ENCODE results near the gene NELFB. TPM values are rescaled to one million over a fixed set of nuclear protein-coding genes. Genes with fewer than 3 reads are reported as not detected.

Gene NELFB
- total RNA-seq: 50.7 and 70.4 TPM in 2 replicates

DNA sequence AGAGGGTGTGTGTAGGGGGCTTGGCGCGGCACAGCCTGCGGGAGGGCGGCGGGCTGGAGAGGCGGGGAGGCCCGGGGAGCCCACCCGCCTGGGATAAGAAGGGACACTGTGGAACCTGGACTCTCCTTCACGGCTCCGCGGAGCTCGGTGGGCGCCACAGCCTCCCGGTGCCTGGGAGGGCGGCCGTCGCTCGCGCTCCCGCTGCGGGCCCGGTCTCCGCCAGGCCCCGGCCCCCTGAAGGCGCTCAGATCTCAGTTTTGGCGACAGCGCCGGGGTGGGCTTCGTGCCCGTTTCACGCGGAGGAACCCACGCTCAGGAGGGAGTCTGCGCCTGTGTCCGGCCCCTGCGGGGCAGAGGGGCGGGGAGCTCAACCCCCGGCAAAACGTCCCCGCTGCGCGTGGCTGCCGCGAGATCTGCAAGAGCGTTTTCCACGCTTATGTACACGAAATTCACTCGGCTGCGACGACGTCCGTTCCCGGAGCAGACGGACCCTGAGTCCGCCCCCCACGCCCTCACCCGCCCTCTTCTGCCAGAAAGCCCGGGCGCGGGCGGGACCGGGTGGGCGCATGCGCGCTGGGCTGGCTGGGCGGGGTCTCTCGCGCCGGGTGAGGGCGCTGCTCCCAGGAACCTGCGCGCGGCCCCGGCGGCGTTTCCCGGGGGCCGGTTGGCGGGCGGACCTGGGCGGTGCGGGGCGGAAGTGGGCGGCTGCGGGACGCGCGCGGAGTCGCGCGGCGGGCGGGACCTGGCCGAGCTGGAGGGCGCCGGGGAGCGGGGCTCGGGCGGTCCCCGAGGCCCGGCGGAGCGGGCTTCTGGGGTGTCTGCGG is at the start of gene NELFB:
Gene NELFB (plus strand): TSS at position 704 of the 824 bp plus-strand sequence.

GRCh38 chr9:137222190-137223077 is 32.7 kb upstream of the NELFB start, which contains the start of gene RNF208:
RNF208 (minus strand) TSS chr9:137222240; CDS start chr9:137221212, 1,028 bp downstream.

DNA sequence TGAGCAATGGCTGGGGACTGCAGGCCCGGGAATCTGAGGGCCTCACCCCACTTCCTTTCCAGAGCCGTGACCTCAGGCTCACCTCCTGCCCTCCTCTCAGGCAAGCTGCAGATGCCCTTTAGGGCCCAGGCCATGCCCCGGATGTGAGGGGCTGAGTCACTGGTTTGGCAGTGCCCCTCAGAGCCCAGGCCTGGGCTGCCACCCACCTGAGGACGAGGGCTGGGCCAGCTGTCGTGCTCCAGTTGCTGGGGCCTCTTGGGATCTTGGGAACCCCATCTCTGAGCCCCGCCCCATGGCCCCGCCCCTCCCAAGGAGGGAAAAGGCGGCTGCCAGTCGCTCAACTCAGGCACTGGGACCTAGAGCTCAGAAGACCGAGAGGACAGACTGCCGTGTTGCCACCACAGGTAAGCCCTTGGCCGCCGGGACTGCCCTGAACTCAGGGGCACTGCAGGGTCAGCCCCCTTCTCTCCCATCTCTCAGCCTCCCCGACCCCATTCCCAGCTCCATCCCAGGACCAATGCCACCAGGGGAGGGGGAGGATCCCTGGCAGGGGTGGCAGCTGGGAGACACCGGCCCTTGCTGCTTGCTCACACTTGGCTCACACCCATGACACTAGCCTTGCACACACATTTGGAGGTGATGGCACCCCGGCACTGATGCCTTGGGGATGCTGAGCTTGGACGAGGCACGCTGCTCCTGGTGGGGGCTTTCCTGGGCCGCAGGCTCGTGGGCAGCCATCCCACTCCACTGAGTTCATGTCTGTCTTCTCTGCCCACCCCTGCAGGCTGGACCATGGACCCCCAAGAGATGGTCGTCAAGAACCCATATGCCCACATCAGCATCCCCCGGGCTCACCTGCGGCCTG is 30.1 kb upstream of the NELFB start, which contains the start of gene CYSRT1:
Gene CYSRT1 (plus strand): TSS at position 345 of the 865 bp plus-strand sequence. CDS start 448 bp downstream, at position 793.

DNA sequence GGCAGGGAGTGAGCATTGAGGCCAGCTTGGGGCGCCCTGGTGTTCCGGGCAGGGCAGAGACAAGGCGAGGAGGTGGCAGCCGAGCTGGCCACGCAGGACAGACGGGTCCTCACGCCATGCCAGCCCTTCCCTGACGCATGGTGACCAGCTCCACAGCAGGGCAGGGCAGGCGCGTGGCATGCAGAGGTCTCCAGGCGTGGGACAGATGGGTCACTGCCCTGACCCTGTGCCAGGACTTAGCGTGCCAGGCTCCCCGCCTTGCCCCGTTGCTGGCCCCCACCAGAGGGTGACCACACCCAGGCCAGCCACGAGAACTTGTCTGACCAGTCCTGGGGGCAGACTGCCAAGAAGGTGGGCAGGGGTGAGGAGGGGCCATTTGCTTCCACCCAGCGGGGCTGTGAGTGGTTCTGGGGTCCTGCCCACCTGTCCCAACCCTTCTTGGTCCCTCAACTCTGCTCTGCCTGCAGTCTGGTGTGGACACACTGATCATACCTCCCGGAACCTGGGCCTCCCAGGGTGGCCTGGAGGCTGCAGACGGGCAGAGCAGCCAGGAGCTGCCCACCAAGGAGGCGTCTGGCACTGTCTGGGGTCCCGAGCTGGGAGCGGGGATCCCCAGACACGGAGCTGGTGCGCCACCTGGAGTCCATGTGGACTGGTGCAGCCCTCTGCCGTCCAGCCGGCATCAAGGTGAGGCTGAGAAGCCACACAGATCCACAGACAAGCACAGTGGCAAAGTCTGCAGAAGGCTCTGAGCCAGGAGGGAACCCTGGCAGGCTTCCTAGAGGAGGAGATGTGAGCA is 27.9 kb upstream of the NELFB start, which contains the start of gene RNF224:
Gene RNF224 (plus strand): TSS at position 449 of the 799 bp plus-strand sequence. CDS start 834 bp downstream, outside the sequence.

DNA sequence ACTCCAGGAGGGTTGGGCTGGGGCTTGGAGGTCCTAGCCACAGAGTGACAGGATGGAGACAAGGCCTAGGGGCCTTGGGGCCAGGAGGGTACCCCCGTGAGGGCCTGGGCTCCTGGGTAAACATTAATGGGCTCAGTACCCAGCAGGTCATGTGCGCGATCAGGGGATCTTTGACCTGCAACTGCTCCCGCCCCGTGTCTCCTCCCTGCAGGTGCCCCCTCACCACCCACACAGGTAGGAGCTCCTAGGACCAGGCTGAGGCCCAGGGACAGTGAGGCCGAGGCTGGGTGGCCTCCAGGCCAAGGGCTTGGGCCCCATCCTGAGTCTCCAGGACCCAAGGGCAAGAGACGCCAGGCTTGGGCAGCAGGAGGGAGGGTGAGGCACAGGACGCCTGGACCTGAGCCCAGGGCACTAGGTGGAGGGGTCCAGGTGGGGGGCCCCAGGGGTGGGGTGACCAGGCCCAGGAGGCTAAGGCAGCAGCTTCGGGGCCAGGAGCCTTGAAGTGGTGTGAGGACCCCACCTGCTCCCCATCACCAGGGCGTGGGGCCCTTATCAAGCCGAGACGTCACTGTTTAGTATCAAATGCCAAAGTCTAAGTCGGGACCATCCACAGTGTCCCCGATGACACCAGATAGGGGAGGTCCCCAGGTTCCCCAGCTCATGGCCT is 24.3 kb upstream of the NELFB start, which contains the start of gene SLC34A3:
Gene SLC34A3 (plus strand): TSS at position 197 of the 667 bp plus-strand sequence. CDS start 802 bp downstream, outside the sequence.

GRCh38 chr9:137240841-137241489 is 14.2 kb upstream of the NELFB start, which contains the start of gene TUBB4B:
TUBB4B (plus strand) TSS chr9:137241287; CDS start chr9:137241361, 74 bp downstream.

DNA sequence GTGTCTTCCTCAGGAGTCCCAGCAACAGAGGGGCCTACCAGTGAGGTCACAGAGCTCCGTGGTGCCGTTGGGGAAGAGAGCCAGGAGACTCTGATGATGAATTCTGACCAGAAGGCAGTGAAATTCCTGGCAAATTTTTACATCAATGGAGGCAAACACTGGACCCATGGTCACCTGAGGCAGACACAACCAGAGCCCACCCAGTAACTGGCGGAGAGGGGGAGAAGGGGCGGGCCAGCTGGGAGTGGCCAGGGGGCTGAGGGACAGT is 4.0 kb upstream of the NELFB start, which contains the start of gene STPG3:
Gene STPG3 (plus strand): TSS at position 93 of the 268 bp plus-strand sequence. CDS start 1 bp downstream, at position 94.

DNA sequence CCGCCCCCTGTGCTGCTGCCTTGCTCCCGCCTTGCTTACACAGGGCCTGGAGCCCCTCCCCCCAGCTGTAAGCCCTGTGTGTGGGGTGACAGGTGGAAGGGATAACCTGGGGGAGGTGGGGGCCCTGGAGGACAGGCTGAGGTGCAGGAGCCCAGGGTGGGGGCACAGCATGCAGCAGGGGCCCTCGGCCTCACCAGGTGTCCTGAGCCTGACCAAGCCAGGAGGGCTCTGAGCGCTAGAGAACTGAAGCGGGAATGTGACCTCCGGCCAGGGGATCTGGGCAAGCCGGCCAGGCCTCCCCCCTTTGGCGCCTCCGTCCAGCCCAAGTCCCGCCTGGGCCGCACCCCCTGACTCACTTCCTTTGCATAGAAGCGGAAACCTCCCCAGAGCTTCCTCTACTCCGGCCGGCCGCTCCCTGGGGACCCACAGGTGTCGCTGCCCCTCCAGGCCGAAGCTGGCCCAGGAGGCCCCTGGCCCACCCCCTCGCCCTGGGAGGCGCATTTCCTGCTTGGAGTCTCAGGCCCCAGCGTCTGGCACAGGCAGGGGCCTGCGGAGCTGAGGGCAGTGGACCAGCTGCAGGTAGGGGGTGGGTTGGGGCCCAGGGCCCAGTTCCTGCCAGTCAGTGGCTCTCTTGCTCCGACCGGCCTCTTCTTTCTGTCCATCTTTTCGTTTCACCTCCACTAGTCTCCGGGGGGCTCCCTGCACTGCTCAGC is 22.4 kb downstream of the NELFB start, which contains the start of gene TOR4A:
Gene TOR4A (plus strand): TSS at position 398 of the 713 bp plus-strand sequence. CDS start 964 bp downstream, outside the sequence.

GRCh38 chr9:137302118-137302448 is 47.0 kb downstream of the NELFB start, which contains the start of gene NRARP:
NRARP (minus strand) TSS chr9:137302271; CDS start chr9:137301928, 343 bp downstream.

Other genes with a start within 250 kb of the NELFB start
- 15.4 and 19.5 TPM in 2 replicates for gene ABCA2, start 227.1 kb upstream of the NELFB start, total RNA-seq
- not detected in 2 replicates for gene FUT7, start 223.2 kb upstream of the NELFB start, total RNA-seq
- gene NPDC1, start 209.2 kb upstream of the NELFB start, total RNA-seq: 18.8 and 24.3 TPM in 2 replicates
- not detected in 2 replicates for gene ENTPD2, start 201.3 kb upstream of the NELFB start, total RNA-seq
- 6.6 and 8.2 TPM in 2 replicates for gene SAPCD2, start 184.8 kb upstream of the NELFB start, total RNA-seq
- 12.1 and 18.8 TPM in 2 replicates for gene UAP1L1, start 177.8 kb upstream of the NELFB start, total RNA-seq
- 45.5 and 52.2 TPM in 2 replicates for gene MAN1B1, start 168.3 kb upstream of the NELFB start, total RNA-seq
- 77.2 and 112 TPM in 2 replicates for gene DPP7, start 140.6 kb upstream of the NELFB start, total RNA-seq
- gene GRIN1, start 116.2 kb upstream of the NELFB start, total RNA-seq: not detected in 2 replicates
- not detected in 2 replicates for gene LRRC26, start 85.3 kb upstream of the NELFB start, total RNA-seq
- gene TMEM210, start 83.3 kb upstream of the NELFB start, total RNA-seq: 0.20 TPM in 1 of 2 replicates, not detected in the other
- 23.5 and 28.7 TPM in 2 replicates for gene ANAPC2, start 66.8 kb upstream of the NELFB start, total RNA-seq
- gene SSNA1, start 66.7 kb upstream of the NELFB start, total RNA-seq: 56.1 and 64.7 TPM in 2 replicates
- 6.2 and 11.9 TPM in 2 replicates for gene TPRN, start 54.6 kb upstream of the NELFB start, total RNA-seq
- 32.0 and 34.6 TPM in 2 replicates for gene TMEM203, start 49.7 kb upstream of the NELFB start, total RNA-seq
- gene NDOR1, start 49.6 kb upstream of the NELFB start, total RNA-seq: 6.2 and 8.4 TPM in 2 replicates
- not detected in 2 replicates for gene RNF208, start 33.1 kb upstream of the NELFB start, total RNA-seq
- 0.37 and 0.39 TPM in 2 replicates for gene CYSRT1, start 30.2 kb upstream of the NELFB start, total RNA-seq
- gene RNF224, start 27.8 kb upstream of the NELFB start, total RNA-seq: not detected in 2 replicates
- not detected in 2 replicates for gene SLC34A3, start 24.4 kb upstream of the NELFB start, total RNA-seq
- 230 and 358 TPM in 2 replicates for gene TUBB4B, start 14.0 kb upstream of the NELFB start, total RNA-seq
- not detected in 2 replicates for gene STPG3, start 4.0 kb upstream of the NELFB start, total RNA-seq
- 4.0 and 16.0 TPM in 2 replicates for gene TOR4A, start 22.4 kb downstream of the NELFB start, total RNA-seq
- 0.20 TPM in 1 of 2 replicates, not detected in the other for gene NRARP, start 46.9 kb downstream of the NELFB start, total RNA-seq
- 4.0 and 4.3 TPM in 2 replicates for gene EXD3, start 167.8 kb downstream of the NELFB start, total RNA-seq
- 0.20 and 0.37 TPM in 2 replicates for gene NOXA1, start 168.1 kb downstream of the NELFB start, total RNA-seq
- gene ENTPD8, start 186.0 kb downstream of the NELFB start, total RNA-seq: not detected in 2 replicates
- gene NSMF, start 204.0 kb downstream of the NELFB start, total RNA-seq: 31.2 and 34.6 TPM in 2 replicates